Measurements from ENCODE around the gene BCAN.

The BCAN gene

GRCh38 chr1:156645666-156646065, 3.7 kb downstream of the BCAN start:
- CTCF ChIA-PET, result interaction anchor here (0.9 to 12.8 kb wide), 7 partner anchors 11 to 245 kb away, joined by 3 to 185 read pairs (median 4); partner anchors contain the start of gene HAPLN2
- no peak for DNase-seq (ENCODE audit: low read depth, low spot score)
- POLR2A ChIA-PET, result no interaction called here
- no peak for TF ChIP-seq CTCF (IDR thresholded peaks at IDR 0.05; ENCODE audit: insufficient read depth, low read length, missing control alignments)
- H3K4me3 ChIP-seq (ENCODE audit: low read depth, low read length), result no peak overlapping the region

GRCh38 chr1:156646738-156647211, 4.9 kb downstream of the BCAN start:
- no peak for TF ChIP-seq CTCF (IDR thresholded peaks at IDR 0.05; ENCODE audit: insufficient read depth, low read length, missing control alignments)
- CTCF ChIA-PET, result interaction anchor here (2.8 to 12.8 kb wide), 4 partner anchors 12 to 32 kb away, joined by 16 to 185 read pairs (median 118); partner anchors contain the start of gene NES
- POLR2A ChIA-PET, result no interaction called here
- no peak for DNase-seq (ENCODE audit: low read depth, low spot score)
- H3K4me3 ChIP-seq (ENCODE audit: low read depth, low read length), result no peak overlapping the region

- DNase-seq (ENCODE audit: low read depth, low spot score), result no peak
- ChIA-PET POLR2A (no interaction called here), CTCF (interaction anchor here (2.8 to 12.8 kb wide), 3 partner anchors 11 to 31 kb away, joined by 16 to 185 read pairs (median 93); partner anchors contain the start of gene NES)
- TF ChIP-seq CTCF (IDR thresholded peaks at IDR 0.05; ENCODE audit: insufficient read depth, low read length, missing control alignments), result no peak
- no peak overlapping the region for H3K4me3 ChIP-seq (ENCODE audit: low read depth, low read length)
These were observed 5.4 kb downstream of the BCAN start for GRCh38 chr1:156647351-156647750.

- ChIA-PET CTCF (interaction anchor here (0.8 to 12.8 kb wide), 9 partner anchors 10 to 265 kb away, joined by 3 to 185 read pairs (median 5); partner anchors contain the start of genes HAPLN2 and NES), POLR2A (no interaction called here)
- no peak for TF ChIP-seq CTCF (IDR thresholded peaks at IDR 0.05; ENCODE audit: insufficient read depth, low read length, missing control alignments)
- no peak overlapping the region for H3K4me3 ChIP-seq (ENCODE audit: low read depth, low read length)
- DNase-seq (ENCODE audit: low read depth, low spot score), result no peak
These were observed 6.6 kb downstream of the BCAN start for GRCh38 chr1:156648496-156648895.

GRCh38 chr1:156648951-156649350, 7.0 kb downstream of the BCAN start:
- POLR2A ChIA-PET, result interaction anchor here (0.8 kb wide), 1 partner anchor 28 kb away, joined by 3 read pairs; no protein-coding TSS in a partner anchor
- no peak for TF ChIP-seq CTCF (IDR thresholded peaks at IDR 0.05; ENCODE audit: insufficient read depth, low read length, missing control alignments)
- no peak for DNase-seq (ENCODE audit: low read depth, low spot score)
- H3K4me3 ChIP-seq (ENCODE audit: low read depth, low read length), result no peak overlapping the region
- CTCF ChIA-PET, result interaction anchor here (0.8 to 12.8 kb wide), 10 partner anchors 10 to 266 kb away, joined by 3 to 185 read pairs (median 4); partner anchors contain the start of genes HAPLN2 and NES

GRCh38 chr1:156652131-156652991, 10.4 kb downstream of the BCAN start:
- TF ChIP-seq CTCF (IDR thresholded peaks at IDR 0.05; ENCODE audit: insufficient read depth, low read length, missing control alignments), result no peak
- POLR2A ChIA-PET, result no interaction called here
- no peak for DNase-seq (ENCODE audit: low read depth, low spot score)
- H3K4me3 ChIP-seq (ENCODE audit: low read depth, low read length), result no peak overlapping the region
- CTCF ChIA-PET, result interaction anchor here (0.6 to 12.8 kb wide), 9 partner anchors 6 to 267 kb away, joined by 3 to 185 read pairs (median 5); partner anchors contain the start of gene NES

All from AG04449 (cell line).